ENCODE data around the gene MEAK7.

DNA sequence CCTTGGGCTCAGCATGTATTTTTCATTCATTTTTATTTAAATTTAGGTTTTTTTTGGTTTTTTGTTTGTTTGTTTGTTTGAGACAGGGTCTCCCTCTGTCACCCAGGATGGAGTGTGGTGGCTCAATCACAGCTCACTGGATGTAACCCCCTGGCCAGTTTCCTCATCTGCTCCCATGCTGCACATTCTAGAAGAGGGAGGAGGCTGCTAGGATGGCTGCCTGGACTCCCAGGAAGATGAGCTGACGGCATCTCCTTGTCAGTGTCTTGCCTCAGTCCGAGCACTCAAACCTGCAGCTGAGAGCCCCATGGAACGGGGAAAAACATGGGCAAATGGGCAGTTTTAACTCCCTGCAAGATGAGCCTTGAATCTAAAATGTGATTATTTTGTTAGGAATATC lies 7.5 kb downstream of the MEAK7 start:
- no peak for TF ChIP-seq CTCF (IDR thresholded peaks at IDR 0.05)
- TF ChIP-seq POLR2A (IDR thresholded peaks at IDR 0.05) = no peak

All from adrenal gland (tissue), 5 donors.